ENCODE measurements around the gene TTC1. TPM values are rescaled to one million over a fixed set of nuclear protein-coding genes. Genes with fewer than 3 reads are reported as not detected.

The TTC1 gene
- total RNA-seq, 2 experiments from 2014 or later, result 50.2 to 57.5 TPM

DNA sequence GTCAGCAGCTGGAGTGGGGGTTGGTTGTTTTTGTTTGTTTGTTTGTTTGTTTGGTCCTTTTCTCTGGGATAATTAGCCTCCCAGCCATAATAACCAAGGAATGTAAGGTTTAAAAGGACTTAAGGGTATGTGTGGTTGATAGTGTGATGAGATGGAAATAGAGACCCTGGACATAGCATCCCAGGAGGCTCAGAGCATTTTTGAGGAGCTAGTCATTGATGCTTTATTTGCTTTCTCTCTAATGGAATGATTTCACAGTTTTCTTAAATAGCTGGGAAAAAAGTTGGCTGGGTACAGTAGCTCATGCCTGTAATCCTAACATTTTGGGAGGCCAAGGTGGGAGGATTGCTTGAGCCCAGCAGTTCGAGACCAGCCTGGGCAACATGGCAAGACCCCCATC, 45.1 kb downstream of the TTC1 start:
- TF ChIP-seq, protein P1, sequence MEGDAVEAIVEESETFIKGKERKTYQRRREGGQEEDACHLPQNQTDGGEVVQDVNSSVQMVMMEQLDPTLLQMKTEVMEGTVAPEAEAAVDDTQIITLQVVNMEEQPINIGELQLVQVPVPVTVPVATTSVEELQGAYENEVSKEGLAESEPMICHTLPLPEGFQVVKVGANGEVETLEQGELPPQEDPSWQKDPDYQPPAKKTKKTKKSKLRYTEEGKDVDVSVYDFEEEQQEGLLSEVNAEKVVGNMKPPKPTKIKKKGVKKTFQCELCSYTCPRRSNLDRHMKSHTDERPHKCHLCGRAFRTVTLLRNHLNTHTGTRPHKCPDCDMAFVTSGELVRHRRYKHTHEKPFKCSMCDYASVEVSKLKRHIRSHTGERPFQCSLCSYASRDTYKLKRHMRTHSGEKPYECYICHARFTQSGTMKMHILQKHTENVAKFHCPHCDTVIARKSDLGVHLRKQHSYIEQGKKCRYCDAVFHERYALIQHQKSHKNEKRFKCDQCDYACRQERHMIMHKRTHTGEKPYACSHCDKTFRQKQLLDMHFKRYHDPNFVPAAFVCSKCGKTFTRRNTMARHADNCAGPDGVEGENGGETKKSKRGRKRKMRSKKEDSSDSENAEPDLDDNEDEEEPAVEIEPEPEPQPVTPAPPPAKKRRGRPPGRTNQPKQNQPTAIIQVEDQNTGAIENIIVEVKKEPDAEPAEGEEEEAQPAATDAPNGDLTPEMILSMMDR (IDR thresholded peaks at IDR 0.05), result no peak
- Mint-ChIP-seq H3K36me3 (ENCODE audit: low read depth) (peaks cover 44% of the 10 kb centered on the region), H3K27me3 (no peaks in the 10 kb centered on the region), H3K4me3 (no peak overlapping the region), H3K9me3 (no peaks in the 10 kb centered on the region), H3K27ac (no peak overlapping the region), H3K4me1 (ENCODE audit: low read depth) (no peaks in the 10 kb centered on the region)
- DNase-seq (no peak), ATAC-seq (no peak)
- intact Hi-C loops (cut with micrococcal nuclease), result no loop called here
- POLR2A ChIA-PET, result interaction anchor here (0.6 to 1.2 kb wide), 3 partner anchors 11 to 107 kb away, joined by 3 read pairs; no protein-coding TSS in a partner anchor
- CTCF ChIA-PET, result interaction anchor here (1.7 kb wide), 1 partner anchor 32 kb away, joined by 5 read pairs; no protein-coding TSS in a partner anchor

DNA sequence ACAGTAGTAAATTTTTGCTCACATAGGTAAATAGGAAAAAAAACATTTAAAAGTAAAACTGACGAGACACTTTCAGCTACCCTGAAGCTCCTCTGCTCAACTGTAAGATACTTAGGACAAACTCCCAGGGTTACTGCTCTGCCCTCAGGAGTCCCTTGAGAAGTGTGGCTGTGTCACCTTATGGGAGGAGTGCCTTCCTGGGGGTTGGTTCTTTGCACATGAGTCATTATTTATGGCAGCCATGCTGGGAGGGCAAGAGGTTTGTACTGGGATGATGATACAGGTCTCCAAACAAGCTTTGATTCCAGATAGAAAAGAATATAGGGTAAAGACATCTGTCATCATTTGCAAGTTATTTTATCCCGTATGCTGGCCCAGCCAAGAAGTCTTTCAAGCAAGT, 45.9 kb downstream of the TTC1 start:
- Mint-ChIP-seq H3K27me3 (no peaks in the 10 kb centered on the region), H3K4me3 (no peak overlapping the region), H3K36me3 (ENCODE audit: low read depth) (peaks cover 41% of the 10 kb centered on the region), H3K4me1 (ENCODE audit: low read depth) (no peaks in the 10 kb centered on the region), H3K9me3 (no peaks in the 10 kb centered on the region), H3K27ac (no peak overlapping the region)
- ATAC-seq (no peak), DNase-seq (no peak)
- TF ChIP-seq, protein P1 (IDR thresholded peaks at IDR 0.05), result no peak
- ChIA-PET POLR2A (no interaction called here), CTCF (interaction anchor here (1.7 kb wide), 1 partner anchor 33 kb away, joined by 5 read pairs; no protein-coding TSS in a partner anchor)
- intact Hi-C loops (cut with micrococcal nuclease), result no loop called here

- DNase-seq, result no peak
- H3K4me1 Mint-ChIP-seq (ENCODE audit: low read depth), result no peaks in the 10 kb centered on the region
- no peaks in the 10 kb centered on the region for H3K9me3 Mint-ChIP-seq
- intact Hi-C loops (cut with micrococcal nuclease), result no loop called here
- no peak for ATAC-seq
- TF ChIP-seq, protein P1 (IDR thresholded peaks at IDR 0.05), result no peak
- peaks cover 28% of the 10 kb centered on the region for H3K36me3 Mint-ChIP-seq (ENCODE audit: low read depth)
- H3K27me3 Mint-ChIP-seq, result no peaks in the 10 kb centered on the region
- no peak overlapping the region for H3K27ac Mint-ChIP-seq
- no peak overlapping the region for H3K4me3 Mint-ChIP-seq
- CTCF ChIA-PET, result no interaction called here
- POLR2A ChIA-PET, result no interaction called here
These were observed 48.3 kb downstream of the TTC1 start for GRCh38 chr5:160057256-160057655.

GRCh38 chr5:160060001-160060400, 51.1 kb downstream of the TTC1 start:
- TF ChIP-seq, protein P1 (IDR thresholded peaks at IDR 0.05), result no peak
- Mint-ChIP-seq H3K27me3 (no peaks in the 10 kb centered on the region), H3K36me3 (ENCODE audit: low read depth) (peaks cover 22% of the 10 kb centered on the region), H3K9me3 (no peaks in the 10 kb centered on the region), H3K27ac (no peak overlapping the region), H3K4me1 (ENCODE audit: low read depth) (no peaks in the 10 kb centered on the region), H3K4me3 (no peak overlapping the region)
- DNase-seq (no peak), ATAC-seq (no peak)
- intact Hi-C loops (cut with micrococcal nuclease), result no loop called here
- ChIA-PET POLR2A (interaction anchor here (1.0 kb wide), 1 partner anchor 9 kb away, joined by 3 read pairs; no protein-coding TSS in a partner anchor), CTCF (interaction anchor here (1.2 kb wide), 1 partner anchor 11 kb away, joined by 3 read pairs; no protein-coding TSS in a partner anchor)

- Mint-ChIP-seq H3K9me3 (no peaks in the 10 kb centered on the region), H3K4me1 (ENCODE audit: low read depth) (no peaks in the 10 kb centered on the region), H3K27me3 (no peaks in the 10 kb centered on the region), H3K27ac (no peak overlapping the region), H3K4me3 (no peak overlapping the region), H3K36me3 (ENCODE audit: low read depth) (peaks cover 20% of the 10 kb centered on the region)
- ChIA-PET CTCF (no interaction called here), POLR2A (no interaction called here)
- DNase-seq (no peak), ATAC-seq (no peak)
- intact Hi-C loops (cut with micrococcal nuclease), result no loop called here
- TF ChIP-seq, protein P1 (IDR thresholded peaks at IDR 0.05), result no peak
These were observed 52.8 kb downstream of the TTC1 start for GRCh38 chr5:160061770-160062169.
